Endothelial cell of umbilical vein (primary cell): ENCODE data around the gene SCD.

Source experiments
- CTCF ChIP-seq, 2 donors: IDR thresholded peaks; 1 replicate in 1 of 2; 2 replicates in 1 of 2; pipeline ENCODE4 v1.5.1; 2011; ENCODE audit warnings: low read length in 2 of 2, mild to moderate bottlenecking in 2 of 2, moderate library complexity in 2 of 2, control low read depth in 1 of 2, inconsistent platforms in 1 of 2, low read depth in 1 of 2; ENCODE audit not compliant: insufficient read depth in 1 of 2; ENCODE audit errors: extremely low read depth in 1 of 2
- POLR2A ChIP-seq: IDR thresholded peaks from 2 replicates; pipeline ENCODE4 v1.6.1; 2012; ENCODE audit warnings: low read depth, mild to moderate bottlenecking, control low read depth, low read length

DNA sequence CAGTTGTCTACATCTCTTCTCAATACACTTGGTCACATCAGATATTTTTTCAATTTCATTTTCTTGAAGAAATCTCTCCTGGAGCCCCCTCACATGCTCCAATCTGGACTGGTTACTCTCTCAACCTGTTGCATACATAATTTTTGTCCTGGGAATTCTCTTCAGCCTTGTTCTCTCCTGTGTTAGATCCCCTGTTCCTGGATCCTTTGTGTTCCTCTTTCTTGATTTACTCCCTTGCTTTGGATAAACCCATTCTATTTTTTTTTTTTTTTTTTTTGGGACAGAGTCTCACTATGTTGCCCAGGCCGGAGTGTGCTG lies 45.6 kb downstream of the SCD start:
- no peak for TF ChIP-seq CTCF (IDR thresholded peaks at IDR 0.05; ENCODE audit: extremely low read depth in 1 of 2, insufficient read depth in 1 of 2, low read depth in 1 of 2, low read length in 2 of 2)
- TF ChIP-seq POLR2A = no peak
